ENCODE results near the gene ERN1.

DNA sequence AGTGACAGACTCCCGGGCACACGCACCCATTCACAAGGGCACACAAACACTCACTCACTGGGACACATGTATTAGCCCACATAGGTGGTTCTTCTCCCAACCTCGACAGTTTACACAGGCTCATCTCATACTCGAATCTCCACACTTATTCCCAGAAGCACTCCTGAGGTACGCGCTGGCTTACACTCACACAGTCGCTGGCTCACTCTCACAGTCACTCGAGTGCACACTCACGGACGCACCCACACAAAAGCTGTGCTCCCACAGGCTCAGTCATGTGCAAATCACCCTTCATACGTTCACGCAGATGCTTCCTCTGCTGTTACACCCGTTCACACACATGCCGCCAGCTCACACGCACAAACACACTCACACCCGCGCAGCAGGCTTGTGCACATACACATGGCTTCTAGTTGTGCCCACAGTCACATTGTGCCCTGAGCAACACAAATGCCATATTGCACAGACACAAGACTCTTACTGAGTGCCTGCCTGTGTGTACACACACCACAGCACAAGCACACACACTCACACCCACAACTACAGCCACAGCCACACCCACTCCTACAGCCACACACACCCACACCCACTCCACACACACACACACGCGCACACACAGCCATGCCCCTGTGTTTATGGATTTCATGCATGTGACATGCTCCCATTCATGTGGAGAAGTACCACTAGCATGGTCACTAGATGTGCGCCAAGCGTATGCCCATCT lies 140.2 kb downstream of the ERN1 start:
- TF ChIP-seq POLR2AphosphoS5 (IDR thresholded peaks at IDR 0.05; ENCODE audit: low read depth, low read length) (no peak), FLYWCH1 (CRISPR knock-in tag; IDR thresholded peaks at IDR 0.05) (no peak), ZNF12 (CRISPR knock-in tag; IDR thresholded peaks at IDR 0.05) (no peak)

Data from HepG2 (cell line).